Uterus (tissue), 2 donors: Measurements from ENCODE around the gene PDE4D.

Experiments used
- CTCF ChIP-seq, 4 experiments: fragments of 200-600 bp in 2 of 4; fragments of 450-650 bp in 2 of 4; sonication (generic) in 2 of 4; IDR thresholded peaks; one replicate each; pipeline ENCODE4 v1.5.1; 2016 to 2019; ENCODE audit warnings: antibody characterized with exemption in 4 of 4, mild to moderate bottlenecking in 2 of 4, moderate library complexity in 1 of 4
- POLR2A ChIP-seq, 2 donors: fragments of 450-650 bp; IDR thresholded peaks; one replicate each; pipeline ENCODE4 v1.6.1; 2016; ENCODE audit warnings: antibody characterized with exemption in 2 of 2, mild to moderate bottlenecking in 1 of 2, moderate library complexity in 1 of 2

- TF ChIP-seq CTCF (IDR thresholded peaks at IDR 0.05) (no peak), POLR2A (IDR thresholded peaks at IDR 0.05) (no peak)
Observed at GRCh38 chr5:59564895-59565294, 328.6 kb downstream of the PDE4D start.
